GM10847 (cell line): Measurements from ENCODE around the gene NUBP1.
A peak's percentile ranks its signal among the peaks of the same experiment; 100 is the strongest.

Experiments used
- POLR2A ChIP-seq: IDR thresholded peaks from 2 replicates; pipeline ENCODE4 v1.6.1; 2011; ENCODE audit not compliant: insufficient read length; ENCODE audit errors: extremely low read depth

The NUBP1 gene

GRCh38 chr16:10743610-10744369, at the start of gene NUBP1:
Gene NUBP1 (plus strand): TSS chr16:10743842. CDS start chr16:10743864, 22 bp downstream.
- peak; percentile 71 for TF ChIP-seq POLR2A

- TF ChIP-seq POLR2A: no peak
Observed at GRCh38 chr16:10693889-10694288, 49.8 kb upstream of the NUBP1 start.

GRCh38 chr16:10694306-10694705, 49.3 kb upstream of the NUBP1 start:
- TF ChIP-seq POLR2A: no peak

GRCh38 chr16:10694830-10695229, 48.8 kb upstream of the NUBP1 start, which contains the start of gene TEKT5:
Gene TEKT5 (minus strand): TSS chr16:10694930. CDS start chr16:10694873, 57 bp downstream.
- no peak for TF ChIP-seq POLR2A

- no peak for TF ChIP-seq POLR2A
Observed at GRCh38 chr16:10699756-10700155, 43.9 kb upstream of the NUBP1 start.

GRCh38 chr16:10708969-10709368, 34.7 kb upstream of the NUBP1 start:
- no peak for TF ChIP-seq POLR2A

- no peak for TF ChIP-seq POLR2A
Observed at GRCh38 chr16:10728003-10728887, 15.4 kb upstream of the NUBP1 start.

- no peak for TF ChIP-seq POLR2A
Observed at GRCh38 chr16:10729104-10730048, 14.3 kb upstream of the NUBP1 start.

GRCh38 chr16:10731790-10732189, 11.9 kb upstream of the NUBP1 start:
- TF ChIP-seq POLR2A: no peak

- TF ChIP-seq POLR2A: no peak
Observed at GRCh38 chr16:10737068-10737625, 6.5 kb upstream of the NUBP1 start.

GRCh38 chr16:10738231-10739077, 5.2 kb upstream of the NUBP1 start:
- TF ChIP-seq POLR2A: no peak

GRCh38 chr16:10740000-10740844, 3.4 kb upstream of the NUBP1 start:
- TF ChIP-seq POLR2A: no peak

GRCh38 chr16:10740845-10741208, 2.8 kb upstream of the NUBP1 start:
- TF ChIP-seq POLR2A: no peak
